ENCODE results near the gene DEGS2.

DEGS2 gene

GRCh38 chr14:100102156-100102785 lies 57.2 kb downstream of the DEGS2 start:
- H3K4me2 ChIP-seq (ENCODE audit: low read depth, low read length), result no peak overlapping the region

DNA sequence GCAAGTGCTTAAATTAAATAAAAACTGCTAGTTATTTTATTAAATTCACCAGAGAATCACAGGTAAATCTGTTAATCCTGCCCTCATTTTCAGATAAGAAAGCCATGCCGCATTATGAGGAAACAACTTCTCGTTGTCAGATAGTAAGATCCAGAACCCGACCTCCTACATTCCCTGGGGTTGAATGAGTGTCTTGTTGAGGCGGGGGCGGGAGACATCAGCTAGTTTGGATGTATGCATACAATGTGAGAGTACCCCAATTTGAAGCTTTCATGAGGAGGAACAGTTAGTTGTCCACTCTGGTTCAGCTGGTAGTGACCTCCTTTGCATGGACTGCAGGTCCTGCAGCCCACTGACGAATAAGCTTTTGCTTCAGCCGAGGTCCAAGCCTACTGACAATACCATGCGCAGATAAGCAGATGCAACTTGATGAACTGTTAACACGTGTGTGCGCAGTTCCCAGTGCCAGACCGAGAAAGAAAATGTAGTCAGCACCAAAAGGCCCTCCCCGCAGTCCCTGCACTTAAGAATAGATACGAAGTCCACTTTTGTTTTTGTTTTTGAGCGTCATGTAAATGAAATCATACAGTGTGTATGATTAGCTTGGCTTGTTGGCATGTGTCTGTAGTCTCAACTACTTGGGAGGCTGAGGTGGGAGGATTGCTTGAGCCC lies 59.3 kb downstream of the DEGS2 start:
- H4K20me1 ChIP-seq (ENCODE audit: insufficient read depth, low read length), result no peaks in the 10 kb centered on the region

More at GRCh38 chr14:100102156-100102785, 57.2 kb downstream of the DEGS2 start:
- Histone ChIP-seq H4K20me1 (ENCODE audit: insufficient read depth, low read length) (no peaks in the 10 kb centered on the region), H3K4me1 (ENCODE audit: low read length) (no peaks in the 10 kb centered on the region), H3K9me3 (replicated peaks; ENCODE audit: insufficient read depth, low read length) (no peaks in the 10 kb centered on the region), H3K27me3 (replicated peaks; ENCODE audit: insufficient read depth, low read length) (no peaks in the 10 kb centered on the region), H2AFZ (ENCODE audit: low read length) (no peak overlapping the region), H3K9me2 (replicated peaks; ENCODE audit: insufficient read depth, low read length) (no peaks in the 10 kb centered on the region), H3K27ac (ENCODE audit: low read length) (no peak overlapping the region), H3K79me2 (ENCODE audit: low read length) (no peaks in the 10 kb centered on the region), H3K4me3 (ENCODE audit: low read length) (no peak overlapping the region), H3K9ac (ENCODE audit: low read length) (no peak overlapping the region), H3K36me3 (replicated peaks; ENCODE audit: insufficient read depth, low read length) (no peaks in the 10 kb centered on the region), H3F3A (ENCODE audit: insufficient read depth, low read length) (no peaks in the 10 kb centered on the region)
- no peak for DNase-seq
- TF ChIP-seq EZH2phosphoT487 (IDR thresholded peaks at IDR 0.05; ENCODE audit: low read length), result no peak
- TF ChIP-seq EZH2 (optimal IDR thresholded peaks at IDR 0.05; ENCODE audit: low read depth, low read length), result no peak
- TF ChIP-seq, protein P1, sequence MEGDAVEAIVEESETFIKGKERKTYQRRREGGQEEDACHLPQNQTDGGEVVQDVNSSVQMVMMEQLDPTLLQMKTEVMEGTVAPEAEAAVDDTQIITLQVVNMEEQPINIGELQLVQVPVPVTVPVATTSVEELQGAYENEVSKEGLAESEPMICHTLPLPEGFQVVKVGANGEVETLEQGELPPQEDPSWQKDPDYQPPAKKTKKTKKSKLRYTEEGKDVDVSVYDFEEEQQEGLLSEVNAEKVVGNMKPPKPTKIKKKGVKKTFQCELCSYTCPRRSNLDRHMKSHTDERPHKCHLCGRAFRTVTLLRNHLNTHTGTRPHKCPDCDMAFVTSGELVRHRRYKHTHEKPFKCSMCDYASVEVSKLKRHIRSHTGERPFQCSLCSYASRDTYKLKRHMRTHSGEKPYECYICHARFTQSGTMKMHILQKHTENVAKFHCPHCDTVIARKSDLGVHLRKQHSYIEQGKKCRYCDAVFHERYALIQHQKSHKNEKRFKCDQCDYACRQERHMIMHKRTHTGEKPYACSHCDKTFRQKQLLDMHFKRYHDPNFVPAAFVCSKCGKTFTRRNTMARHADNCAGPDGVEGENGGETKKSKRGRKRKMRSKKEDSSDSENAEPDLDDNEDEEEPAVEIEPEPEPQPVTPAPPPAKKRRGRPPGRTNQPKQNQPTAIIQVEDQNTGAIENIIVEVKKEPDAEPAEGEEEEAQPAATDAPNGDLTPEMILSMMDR (IDR thresholded peaks at IDR 0.05; ENCODE audit: low read length), result no peak

GRCh38 chr14:100098171-100098570 lies 61.3 kb downstream of the DEGS2 start:
- H3K9me3 ChIP-seq (replicated peaks; ENCODE audit: insufficient read depth, low read length), result no peaks in the 10 kb centered on the region
- H3K4me2 ChIP-seq (ENCODE audit: low read depth, low read length), result no peak overlapping the region
- no peaks in the 10 kb centered on the region for H3F3A ChIP-seq (ENCODE audit: insufficient read depth, low read length)
- H2AFZ ChIP-seq (ENCODE audit: low read length), result no peak overlapping the region
- H4K20me1 ChIP-seq (ENCODE audit: insufficient read depth, low read length), result no peaks in the 10 kb centered on the region
- H3K9me2 ChIP-seq (replicated peaks; ENCODE audit: insufficient read depth, low read length), result no peaks in the 10 kb centered on the region
- H3K36me3 ChIP-seq (replicated peaks; ENCODE audit: insufficient read depth, low read length), result no peaks in the 10 kb centered on the region
- no peaks in the 10 kb centered on the region for H3K79me2 ChIP-seq (ENCODE audit: low read length)
- no peak for DNase-seq
- no peak overlapping the region for H3K4me3 ChIP-seq (ENCODE audit: low read length)
- H3K4me1 ChIP-seq (ENCODE audit: low read length), result no peaks in the 10 kb centered on the region
- no peaks in the 10 kb centered on the region for H3K27me3 ChIP-seq (replicated peaks; ENCODE audit: insufficient read depth, low read length)
- no peak overlapping the region for H3K27ac ChIP-seq (ENCODE audit: low read length)
- H3K9ac ChIP-seq (ENCODE audit: low read length), result no peak overlapping the region
- TF ChIP-seq EZH2 (optimal IDR thresholded peaks at IDR 0.05; ENCODE audit: low read depth, low read length) (no peak), EZH2phosphoT487 (IDR thresholded peaks at IDR 0.05; ENCODE audit: low read length) (no peak)
- TF ChIP-seq, protein P1 (IDR thresholded peaks at IDR 0.05; ENCODE audit: low read length), result no peak

More for the DNA sequence above, 59.3 kb downstream of the DEGS2 start:
- Histone ChIP-seq H3K79me2 (ENCODE audit: low read length) (no peaks in the 10 kb centered on the region), H3K27me3 (replicated peaks; ENCODE audit: insufficient read depth, low read length) (no peaks in the 10 kb centered on the region), H2AFZ (ENCODE audit: low read length) (no peak overlapping the region), H3K27ac (ENCODE audit: low read length) (no peak overlapping the region), H3K4me3 (ENCODE audit: low read length) (no peak overlapping the region), H3K9ac (ENCODE audit: low read length) (no peak overlapping the region), H3K36me3 (replicated peaks; ENCODE audit: insufficient read depth, low read length) (no peaks in the 10 kb centered on the region), H3K9me3 (replicated peaks; ENCODE audit: insufficient read depth, low read length) (no peaks in the 10 kb centered on the region), H3K4me1 (ENCODE audit: low read length) (no peaks in the 10 kb centered on the region), H3K4me2 (ENCODE audit: low read depth, low read length) (no peak overlapping the region), H3F3A (ENCODE audit: insufficient read depth, low read length) (no peaks in the 10 kb centered on the region), H3K9me2 (replicated peaks; ENCODE audit: insufficient read depth, low read length) (no peaks in the 10 kb centered on the region)
- TF ChIP-seq, protein P1 (IDR thresholded peaks at IDR 0.05; ENCODE audit: low read length), result no peak
- no peak for TF ChIP-seq EZH2phosphoT487 (IDR thresholded peaks at IDR 0.05; ENCODE audit: low read length)
- no peak for TF ChIP-seq EZH2 (optimal IDR thresholded peaks at IDR 0.05; ENCODE audit: low read depth, low read length)
- no peak for DNase-seq
